GM12892 (cell line): Measurements from ENCODE around the gene USP54.

ENCODE experiments used
- POLR2A ChIP-seq: IDR thresholded peaks from 2 replicates; pipeline ENCODE4 v1.6.1; 2011; ENCODE audit warnings: low read depth, low read length, control low read depth
- POLR2AphosphoS5 ChIP-seq: IDR thresholded peaks from 2 replicates; pipeline ENCODE4 v1.6.1; 2011; ENCODE audit warnings: low read depth, low read length, control low read depth

- TF ChIP-seq POLR2AphosphoS5 (no peak), POLR2A (no peak)
These were observed 84.7 kb downstream of the USP54 start for GRCh38 chr10:73506491-73506890.
